ENCODE measurements around the gene FGA. TPM values are rescaled to one million over a fixed set of nuclear protein-coding genes. Genes with fewer than 3 reads are reported as not detected.

FGA gene
- total RNA-seq, 1 experiment from 2014 or later = 71.8 TPM

DNA sequence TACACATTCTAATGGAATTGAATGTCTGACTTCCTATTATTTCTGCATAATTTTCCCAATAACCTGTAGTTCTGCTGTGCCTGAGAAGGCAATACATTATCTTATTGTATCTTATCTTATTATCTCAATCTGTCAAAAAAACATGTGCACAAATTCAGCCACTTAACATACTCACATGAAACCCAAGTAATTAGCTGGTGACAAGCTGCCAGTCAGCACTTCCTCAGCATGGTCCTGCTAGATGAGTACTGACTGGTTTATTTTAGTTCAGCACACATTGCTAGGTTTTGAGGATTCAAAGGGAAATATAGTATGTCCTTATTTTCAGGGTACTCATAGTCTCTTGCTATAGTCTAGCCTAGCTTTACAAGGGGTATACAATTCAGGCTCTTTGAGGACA is 39.8 kb upstream of the FGA start:
- Histone ChIP-seq H3K27me3 (replicated peaks; ENCODE audit: control insufficient read depth, insufficient read depth, low read length) (no peaks in the 10 kb centered on the region; the same call in 1 of the 2 replicates), H3K4me1 (peaks cover 6% of the 10 kb centered on the region), H3K9me3 (no peaks in the 10 kb centered on the region), H3K4me3 (ENCODE audit: low read depth, low read length) (no peak overlapping the region), H3K36me3 (ENCODE audit: control insufficient read depth, insufficient read depth, low read length) (no peaks in the 10 kb centered on the region)
- Mint-ChIP-seq H3K27ac (ENCODE audit: unreplicated experiment) (no peak overlapping the region), H3K9me3 (ENCODE audit: unreplicated experiment) (no peaks in the 10 kb centered on the region), H3K36me3 (ENCODE audit: insufficient read depth, unreplicated experiment) (no peaks in the 10 kb centered on the region), H3K4me3 (ENCODE audit: unreplicated experiment) (no peak overlapping the region), H3K27me3 (ENCODE audit: insufficient read depth, unreplicated experiment) (peaks cover 4% of the 10 kb centered on the region), H3K4me1 (ENCODE audit: low read depth, unreplicated experiment) (peaks cover 9% of the 10 kb centered on the region)
- TF ChIP-seq, protein P1, sequence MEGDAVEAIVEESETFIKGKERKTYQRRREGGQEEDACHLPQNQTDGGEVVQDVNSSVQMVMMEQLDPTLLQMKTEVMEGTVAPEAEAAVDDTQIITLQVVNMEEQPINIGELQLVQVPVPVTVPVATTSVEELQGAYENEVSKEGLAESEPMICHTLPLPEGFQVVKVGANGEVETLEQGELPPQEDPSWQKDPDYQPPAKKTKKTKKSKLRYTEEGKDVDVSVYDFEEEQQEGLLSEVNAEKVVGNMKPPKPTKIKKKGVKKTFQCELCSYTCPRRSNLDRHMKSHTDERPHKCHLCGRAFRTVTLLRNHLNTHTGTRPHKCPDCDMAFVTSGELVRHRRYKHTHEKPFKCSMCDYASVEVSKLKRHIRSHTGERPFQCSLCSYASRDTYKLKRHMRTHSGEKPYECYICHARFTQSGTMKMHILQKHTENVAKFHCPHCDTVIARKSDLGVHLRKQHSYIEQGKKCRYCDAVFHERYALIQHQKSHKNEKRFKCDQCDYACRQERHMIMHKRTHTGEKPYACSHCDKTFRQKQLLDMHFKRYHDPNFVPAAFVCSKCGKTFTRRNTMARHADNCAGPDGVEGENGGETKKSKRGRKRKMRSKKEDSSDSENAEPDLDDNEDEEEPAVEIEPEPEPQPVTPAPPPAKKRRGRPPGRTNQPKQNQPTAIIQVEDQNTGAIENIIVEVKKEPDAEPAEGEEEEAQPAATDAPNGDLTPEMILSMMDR (IDR thresholded peaks at IDR 0.05; ENCODE audit: insufficient read depth in 1 of 2, low read depth in 1 of 2, low read length in 1 of 2, severe bottlenecking in 1 of 2, unreplicated experiment in 1 of 2) = no peak
- ChIA-PET POLR2A (interaction anchor here (0.5 kb wide), 1 partner anchor 154 kb away, joined by 4 read pairs; no protein-coding TSS in a partner anchor), CTCF (no interaction called here)
- intact Hi-C loops (cut with micrococcal nuclease; ENCODE audit: unreplicated experiment) = no loop called here
- DNase-seq = no peak
- BruUV-seq (replicated peaks) = no TSS peak

DNA sequence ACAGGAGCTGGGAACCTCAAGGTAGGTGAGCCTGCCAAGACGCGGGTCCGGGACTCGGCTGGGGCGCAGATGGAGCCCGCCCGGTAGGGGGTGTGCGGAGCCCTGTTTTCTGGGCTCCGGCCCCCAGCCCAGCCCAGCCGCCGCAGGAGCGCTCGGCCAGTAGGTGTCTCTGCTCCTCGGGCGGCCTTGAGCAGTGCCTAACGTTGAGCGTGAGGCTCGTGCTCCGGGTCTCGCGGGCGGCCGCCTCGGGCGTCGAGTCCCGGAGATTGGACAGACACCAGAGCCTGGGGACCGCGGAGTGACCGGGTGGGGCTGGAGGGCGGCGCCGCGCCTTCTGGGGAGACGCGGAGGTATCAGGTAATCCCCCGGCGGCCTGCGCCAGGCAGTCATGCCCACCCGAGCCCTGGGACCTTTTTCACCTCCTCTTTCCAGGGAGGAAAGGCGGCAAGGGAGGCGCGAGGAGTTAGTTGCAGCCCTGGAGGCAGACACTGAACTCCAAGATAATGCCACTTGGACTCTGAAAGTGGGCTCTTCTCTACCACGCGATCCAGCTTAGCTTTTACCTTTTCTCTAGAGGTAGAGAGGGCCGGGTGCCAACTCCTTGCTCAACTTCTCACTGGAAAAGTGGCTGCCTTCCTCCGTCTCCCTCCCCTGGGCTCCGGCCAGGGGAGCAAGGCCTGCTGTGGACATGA is 36.4 kb upstream of the FGA start:
- H3K4me1 Mint-ChIP-seq (ENCODE audit: low read depth, unreplicated experiment) = peaks cover 9% of the 10 kb centered on the region
- H3K27me3 Mint-ChIP-seq (ENCODE audit: insufficient read depth, unreplicated experiment) = peaks cover 4% of the 10 kb centered on the region
- H3K9me3 Mint-ChIP-seq (ENCODE audit: unreplicated experiment) = no peaks in the 10 kb centered on the region
- no peak overlapping the region for H3K27ac Mint-ChIP-seq (ENCODE audit: unreplicated experiment)
- Histone ChIP-seq H3K27me3 (replicated peaks; ENCODE audit: control insufficient read depth, insufficient read depth, low read length) (no peaks in the 10 kb centered on the region; the same call in 1 of the 2 replicates), H3K9me3 (no peaks in the 10 kb centered on the region), H3K4me1 (peaks cover 6% of the 10 kb centered on the region), H3K36me3 (ENCODE audit: control insufficient read depth, insufficient read depth, low read length) (no peaks in the 10 kb centered on the region), H3K4me3 (ENCODE audit: low read depth, low read length) (peak overlapping the region; percentile 41)
- no TSS peak for BruUV-seq (replicated peaks)
- H3K36me3 Mint-ChIP-seq (ENCODE audit: insufficient read depth, unreplicated experiment) = no peaks in the 10 kb centered on the region
- peak; percentile 85 to 88 for DNase-seq
- POLR2A ChIA-PET = no interaction called here
- intact Hi-C loops (cut with micrococcal nuclease; ENCODE audit: unreplicated experiment) = loop anchor here (1.0 to 10.0 kb wide), 3 partner anchors 124 to 212 kb away; no protein-coding TSS in a partner anchor
- TF ChIP-seq, protein P1 (IDR thresholded peaks at IDR 0.05; ENCODE audit: insufficient read depth in 1 of 2, low read depth in 1 of 2, low read length in 1 of 2, severe bottlenecking in 1 of 2, unreplicated experiment in 1 of 2) = peak; percentile 79 to 95
- no peak overlapping the region for H3K4me3 Mint-ChIP-seq (ENCODE audit: unreplicated experiment)
- CTCF ChIA-PET = interaction anchor here (0.6 to 10.8 kb wide), 6 partner anchors 11 to 155 kb away, joined by 3 to 251 read pairs (median 4); partner anchors contain the start of gene PLRG1

DNA sequence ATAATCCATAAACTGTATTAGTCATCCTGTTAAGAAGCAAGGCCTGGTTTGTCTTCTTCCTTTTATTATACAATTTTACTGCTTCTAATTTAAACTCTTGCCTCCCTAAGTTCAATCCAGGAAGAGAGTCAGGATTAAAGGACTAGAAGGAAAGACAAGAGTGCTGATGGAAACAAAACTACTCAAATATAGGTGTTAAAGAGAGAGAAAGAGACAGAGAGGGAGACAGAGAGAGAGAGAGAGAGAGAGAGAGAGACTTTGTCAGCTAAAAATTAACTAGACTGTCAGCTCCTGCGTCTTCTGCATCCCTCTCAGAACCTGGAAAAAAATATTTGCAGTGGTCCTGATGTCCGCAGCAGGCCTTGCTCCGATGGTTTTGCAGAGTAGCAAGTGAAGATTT is 35.4 kb upstream of the FGA start:
- H3K9me3 Mint-ChIP-seq (ENCODE audit: unreplicated experiment) = no peaks in the 10 kb centered on the region
- peaks cover 4% of the 10 kb centered on the region for H3K27me3 Mint-ChIP-seq (ENCODE audit: insufficient read depth, unreplicated experiment)
- H3K4me3 Mint-ChIP-seq (ENCODE audit: unreplicated experiment) = peak overlapping the region; percentile 54
- Histone ChIP-seq H3K36me3 (ENCODE audit: control insufficient read depth, insufficient read depth, low read length) (no peaks in the 10 kb centered on the region), H3K9me3 (no peaks in the 10 kb centered on the region), H3K4me3 (ENCODE audit: low read depth, low read length) (no peak overlapping the region), H3K27me3 (replicated peaks; ENCODE audit: control insufficient read depth, insufficient read depth, low read length) (no peaks in the 10 kb centered on the region), H3K4me1 (peaks cover 6% of the 10 kb centered on the region)
- no TSS peak for BruUV-seq (replicated peaks)
- H3K36me3 Mint-ChIP-seq (ENCODE audit: insufficient read depth, unreplicated experiment) = no peaks in the 10 kb centered on the region
- intact Hi-C loops (cut with micrococcal nuclease; ENCODE audit: unreplicated experiment) = loop anchor here (1.0 to 10.0 kb wide), 3 partner anchors 123 to 211 kb away; no protein-coding TSS in a partner anchor
- TF ChIP-seq, protein P1 (IDR thresholded peaks at IDR 0.05; ENCODE audit: insufficient read depth in 1 of 2, low read depth in 1 of 2, low read length in 1 of 2, severe bottlenecking in 1 of 2, unreplicated experiment in 1 of 2) = no peak
- H3K27ac Mint-ChIP-seq (ENCODE audit: unreplicated experiment) = no peak overlapping the region
- CTCF ChIA-PET = interaction anchor here (0.6 to 10.8 kb wide), 6 partner anchors 12 to 156 kb away, joined by 3 to 251 read pairs (median 4); partner anchors contain the start of gene PLRG1
- no peak for DNase-seq
- peaks cover 9% of the 10 kb centered on the region for H3K4me1 Mint-ChIP-seq (ENCODE audit: low read depth, unreplicated experiment)
- POLR2A ChIA-PET = no interaction called here

All from Caco-2 (cell line).